HepG2 (cell line): ENCODE data around the gene RHEBL1. TPM values are rescaled to one million over a fixed set of nuclear protein-coding genes. Genes with fewer than 3 reads are reported as not detected.

Experiments
- ATM ChIP-seq: fragments of 450-650 bp; IDR thresholded peaks from 2 replicates; pipeline ENCODE4 v1.7.1; 2017; ENCODE audit warnings: mild to moderate bottlenecking, borderline replicate concordance
- CREB1 ChIP-seq, 2 experiments: fragments of 450-650 bp in 1 of 2; IDR thresholded peaks; 2 replicates each; pipeline ENCODE4 v1.6.1; 2016 to 2017; ENCODE audit warnings: control low read depth in 1 of 2, mild to moderate bottlenecking in 1 of 2, missing compliant biosample characterization in 1 of 2, missing genetic modification characterization in 1 of 2
- HDAC1 ChIP-seq: sonication (generic); formaldehyde crosslinking; IDR thresholded peaks from 2 replicates; pipeline ENCODE4 v1.5.1; 2020; ENCODE audit warnings: mild to moderate bottlenecking, missing genetic modification reagents
- HNRNPUL1 ChIP-seq: fragments of 200-400 bp; formaldehyde crosslinking; IDR thresholded peaks from 2 replicates; pipeline ENCODE4 v1.6.1; 2017; ENCODE audit warnings: low read depth, mild to moderate bottlenecking, low read length, moderate library complexity
- KAT2B ChIP-seq: fragments of 150-350 bp; IDR thresholded peaks from 2 replicates; pipeline ENCODE4 v1.6.1; 2014; ENCODE audit warnings: low read depth, low read length, borderline replicate concordance
- MAZ ChIP-seq, 2 experiments: sonication (generic) in 1 of 2; formaldehyde crosslinking in 1 of 2; IDR thresholded peaks; 2 replicates each; pipeline versions ENCODE4 v1.5.0 to v1.6.1; 2012 to 2020; ENCODE audit warnings: low read depth in 2 of 2, mild to moderate bottlenecking in 2 of 2, borderline replicate concordance in 1 of 2, improper control_type of control experiment in 1 of 2, low read length in 1 of 2, missing genetic modification reagents in 1 of 2, moderate library complexity in 1 of 2
- MBD4 ChIP-seq: IDR thresholded peaks from 2 replicates; pipeline ENCODE4 v1.6.1; 2012; ENCODE audit warnings: low read length, inconsistent platforms, borderline replicate concordance
- MBNL3 ChIP-seq: fragments of 250-450 bp; sonication (Bioruptor Pico); conservative IDR thresholded peaks from 2 replicates; pipeline ENCODE4 v1.8.0; 2022; ENCODE audit warnings: mild to moderate bottlenecking, inconsistent platforms
- MTF1 ChIP-seq: sonication (generic); formaldehyde crosslinking; IDR thresholded peaks from 2 replicates; pipeline ENCODE4 v1.5.0; 2020; ENCODE audit warnings: missing genetic modification reagents
- PHF20 ChIP-seq: sonication (generic); formaldehyde crosslinking; IDR thresholded peaks from 2 replicates; pipeline ENCODE4 v1.5.0; 2020; ENCODE audit warnings: mild to moderate bottlenecking, missing genetic modification reagents
- POLR2AphosphoS5 ChIP-seq: IDR thresholded peaks from 2 replicates; pipeline ENCODE4 v1.6.1; 2012; ENCODE audit warnings: low read depth, low read length
- PRMT3 ChIP-seq: sonication (generic); formaldehyde crosslinking; IDR thresholded peaks from 2 replicates; pipeline ENCODE4 v1.8.1; 2022; ENCODE audit warnings: low read depth, mild to moderate bottlenecking, moderate library complexity, missing genetic modification reagents, borderline replicate concordance
- RAD51 ChIP-seq: fragments of 450-650 bp; IDR thresholded peaks from 2 replicates; pipeline ENCODE4 v1.6.1; 2016; ENCODE audit warnings: borderline replicate concordance
- RFXAP ChIP-seq: sonication (generic); formaldehyde crosslinking; IDR thresholded peaks from 2 replicates; pipeline ENCODE4 v1.4.0; 2020; ENCODE audit warnings: missing genetic modification reagents, borderline replicate concordance
- SMARCC2 ChIP-seq: fragments of 450-650 bp; IDR thresholded peaks from 2 replicates; pipeline ENCODE4 v1.6.1; 2017; ENCODE audit warnings: antibody characterized with exemption, mild to moderate bottlenecking
- ZFP36 ChIP-seq: fragments of 150-350 bp; IDR thresholded peaks from 2 replicates; pipeline ENCODE4 v1.6.1; 2018; ENCODE audit warnings: borderline replicate concordance, low read length, low read depth; ENCODE audit not compliant: partially characterized antibody
- ZFP36L2 ChIP-seq: sonication (generic); formaldehyde crosslinking; IDR thresholded peaks from 2 replicates; pipeline ENCODE4 v1.4.0; 2020; ENCODE audit warnings: missing genetic modification reagents
- ZFYVE20 ChIP-seq: sonication (generic); formaldehyde crosslinking; IDR thresholded peaks from 2 replicates; pipeline ENCODE4 v1.8.0; 2023; ENCODE audit warnings: low read depth, mild to moderate bottlenecking, moderate library complexity, missing genetic modification reagents, borderline replicate concordance
- ZNF432 ChIP-seq: sonication (generic); formaldehyde crosslinking; IDR thresholded peaks from 2 replicates; pipeline ENCODE4 v1.5.0; 2020; ENCODE audit warnings: missing genetic modification reagents, mild to moderate bottlenecking, borderline replicate concordance
- ZNF614 ChIP-seq: IDR thresholded peaks from 2 replicates; pipeline ENCODE4 v1.6.1; 2018; ENCODE audit warnings: missing biosample characterization, missing genetic modification reagents, inconsistent platforms, borderline replicate concordance
- polyA plus RNA-seq, 8 experiments: library from polyadenylated mRNA; depleted of rRNA in 3 of 8; stranded (reverse) in 7 of 8; unstranded in 1 of 8; fragments of >200 nt; fragmentation: Illumina TruSeq in 4 of 8; extraction: Trizol in 4 of 8; gene quantifications; 2 replicates each; pipeline versions ENCODE4 v1.2.1 to v1.2.3, GENCODE V29; 2011 to 2016; ENCODE audit warnings: low read depth in 4 of 8, missing spikeins in 1 of 8, mixed read lengths in 1 of 8; ENCODE audit not compliant: insufficient read depth in 1 of 8
- total RNA-seq, 5 experiments: library from RNA; depleted of rRNA; stranded (reverse); fragments of >200 nt; fragmentation: Illumina TruSeq; extraction: Trizol; gene quantifications; 2 replicates each; pipeline ENCODE4 v1.2.3, GENCODE V29; 2016; ENCODE audit warnings: low read depth in 1 of 5
- TF ChIP-seq, protein P1 (sequence below): sonication (generic); formaldehyde crosslinking; IDR thresholded peaks from 2 replicates; pipeline ENCODE4 v1.9.0; 2022; ENCODE audit warnings: missing genetic modification reagents, mild to moderate bottlenecking, borderline replicate concordance
- TF ChIP-seq, protein P2 (sequence below): IDR thresholded peaks from 2 replicates; pipeline ENCODE4 v1.6.1; 2016; ENCODE audit warnings: mild to moderate bottlenecking, missing biosample characterization, missing genetic modification reagents
- TF ChIP-seq, protein P3 (sequence below): sonication (generic); formaldehyde crosslinking; IDR thresholded peaks from 2 replicates; pipeline ENCODE4 v1.5.1; 2020; ENCODE audit warnings: missing genetic modification reagents, mild to moderate bottlenecking, borderline replicate concordance
- TF ChIP-seq, protein P4 (sequence below): sonication (generic); formaldehyde crosslinking; IDR thresholded peaks from 2 replicates; pipeline ENCODE4 v1.8.0; 2023; ENCODE audit warnings: mild to moderate bottlenecking, missing genetic modification reagents

Gene RHEBL1
- total and polyA plus RNA-seq, 2 of the 13 experiments (the other 11 are each of a cell fraction or from before 2014, with no cell fraction given) = 1.4 to 2.5 TPM

DNA sequence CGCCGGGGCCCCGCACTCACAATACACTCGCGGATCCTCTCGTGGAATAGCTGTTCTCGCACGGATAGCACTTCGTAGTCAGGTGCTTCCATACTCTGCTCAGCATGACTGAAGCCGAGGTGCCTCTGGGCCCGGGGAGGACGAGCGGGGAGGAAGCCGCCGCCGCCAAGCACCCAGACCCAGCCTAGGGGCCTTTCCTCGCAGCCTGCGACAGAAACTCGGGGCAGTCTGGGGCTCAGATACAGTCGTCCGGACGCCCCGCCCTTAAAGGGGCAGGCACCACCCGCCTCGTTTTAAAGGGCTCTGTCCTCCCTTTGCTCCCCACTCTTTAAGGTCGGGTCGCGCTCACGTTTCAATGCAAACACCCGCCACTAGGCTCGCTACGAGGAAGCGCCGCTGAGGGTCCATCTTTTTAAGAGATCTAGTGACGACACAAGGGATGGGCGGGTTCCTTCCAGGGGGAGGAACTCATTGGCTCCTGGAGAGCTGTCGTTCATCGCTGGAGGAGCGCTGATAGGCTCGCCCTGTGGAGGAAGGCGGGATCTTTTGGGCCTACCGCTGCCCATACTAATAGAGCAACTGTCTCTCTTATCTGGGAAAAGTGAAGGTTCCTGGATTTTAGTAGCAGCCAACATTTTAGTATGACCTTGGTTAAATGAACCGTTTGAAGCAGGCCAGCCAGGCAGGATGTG, 40.8 kb upstream of the RHEBL1 start, which contains the start of gene LMBR1L (continued):
- TF ChIP-seq, protein P1, sequence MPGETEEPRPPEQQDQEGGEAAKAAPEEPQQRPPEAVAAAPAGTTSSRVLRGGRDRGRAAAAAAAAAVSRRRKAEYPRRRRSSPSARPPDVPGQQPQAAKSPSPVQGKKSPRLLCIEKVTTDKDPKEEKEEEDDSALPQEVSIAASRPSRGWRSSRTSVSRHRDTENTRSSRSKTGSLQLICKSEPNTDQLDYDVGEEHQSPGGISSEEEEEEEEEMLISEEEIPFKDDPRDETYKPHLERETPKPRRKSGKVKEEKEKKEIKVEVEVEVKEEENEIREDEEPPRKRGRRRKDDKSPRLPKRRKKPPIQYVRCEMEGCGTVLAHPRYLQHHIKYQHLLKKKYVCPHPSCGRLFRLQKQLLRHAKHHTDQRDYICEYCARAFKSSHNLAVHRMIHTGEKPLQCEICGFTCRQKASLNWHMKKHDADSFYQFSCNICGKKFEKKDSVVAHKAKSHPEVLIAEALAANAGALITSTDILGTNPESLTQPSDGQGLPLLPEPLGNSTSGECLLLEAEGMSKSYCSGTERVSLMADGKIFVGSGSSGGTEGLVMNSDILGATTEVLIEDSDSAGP (CRISPR knock-in tag) = peak; percentile 99
- TF ChIP-seq HNRNPUL1 (no peak), MBNL3 (CRISPR knock-in tag) (no peak), RAD51 (no peak), SMARCC2 (no peak), PRMT3 (CRISPR knock-in tag) (no peak), CREB1 (IDR thresholded peaks at IDR 0.05) (peak; percentile 89), CREB1 (CRISPR knock-in tag; IDR thresholded peaks at IDR 0.05) (peak; percentile 96), PHF20 (peak; percentile 65), RFXAP (CRISPR knock-in tag) (no peak), HDAC1 (CRISPR knock-in tag) (peak; percentile 67), ZFP36 (no peak), KAT2B (no peak), MBD4 (no peak), ATM (no peak), POLR2AphosphoS5 (peak; percentile 86), ZFP36L2 (no peak), ZNF432 (CRISPR knock-in tag) (no peak), MTF1 (CRISPR knock-in tag) (no peak), ZNF614 (CRISPR knock-in tag) (peak; percentile 20; the same call in 1 of the 2 replicates), ZFYVE20 (CRISPR knock-in tag) (no peak), MAZ (IDR thresholded peaks at IDR 0.05; ENCODE audit: borderline replicate concordance, low read depth, low read length) (no peak), MAZ (CRISPR knock-in tag; IDR thresholded peaks at IDR 0.05; ENCODE audit: low read depth) (peak; percentile 70)
- TF ChIP-seq, protein P2, sequence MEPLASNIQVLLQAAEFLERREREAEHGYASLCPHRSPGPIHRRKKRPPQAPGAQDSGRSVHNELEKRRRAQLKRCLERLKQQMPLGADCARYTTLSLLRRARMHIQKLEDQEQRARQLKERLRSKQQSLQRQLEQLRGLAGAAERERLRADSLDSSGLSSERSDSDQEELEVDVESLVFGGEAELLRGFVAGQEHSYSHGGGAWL = no peak
- TF ChIP-seq, protein P3, sequence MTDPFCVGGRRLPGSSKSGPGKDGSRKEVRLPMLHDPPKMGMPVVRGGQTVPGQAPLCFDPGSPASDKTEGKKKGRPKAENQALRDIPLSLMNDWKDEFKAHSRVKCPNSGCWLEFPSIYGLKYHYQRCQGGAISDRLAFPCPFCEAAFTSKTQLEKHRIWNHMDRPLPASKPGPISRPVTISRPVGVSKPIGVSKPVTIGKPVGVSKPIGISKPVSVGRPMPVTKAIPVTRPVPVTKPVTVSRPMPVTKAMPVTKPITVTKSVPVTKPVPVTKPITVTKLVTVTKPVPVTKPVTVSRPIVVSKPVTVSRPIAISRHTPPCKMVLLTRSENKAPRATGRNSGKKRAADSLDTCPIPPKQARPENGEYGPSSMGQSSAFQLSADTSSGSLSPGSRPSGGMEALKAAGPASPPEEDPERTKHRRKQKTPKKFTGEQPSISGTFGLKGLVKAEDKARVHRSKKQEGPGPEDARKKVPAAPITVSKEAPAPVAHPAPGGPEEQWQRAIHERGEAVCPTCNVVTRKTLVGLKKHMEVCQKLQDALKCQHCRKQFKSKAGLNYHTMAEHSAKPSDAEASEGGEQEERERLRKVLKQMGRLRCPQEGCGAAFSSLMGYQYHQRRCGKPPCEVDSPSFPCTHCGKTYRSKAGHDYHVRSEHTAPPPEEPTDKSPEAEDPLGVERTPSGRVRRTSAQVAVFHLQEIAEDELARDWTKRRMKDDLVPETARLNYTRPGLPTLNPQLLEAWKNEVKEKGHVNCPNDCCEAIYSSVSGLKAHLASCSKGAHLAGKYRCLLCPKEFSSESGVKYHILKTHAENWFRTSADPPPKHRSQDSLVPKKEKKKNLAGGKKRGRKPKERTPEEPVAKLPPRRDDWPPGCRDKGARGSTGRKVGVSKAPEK (CRISPR knock-in tag) = peak; percentile 18; the same call in 1 of the 2 replicates
- TF ChIP-seq, protein P4, sequence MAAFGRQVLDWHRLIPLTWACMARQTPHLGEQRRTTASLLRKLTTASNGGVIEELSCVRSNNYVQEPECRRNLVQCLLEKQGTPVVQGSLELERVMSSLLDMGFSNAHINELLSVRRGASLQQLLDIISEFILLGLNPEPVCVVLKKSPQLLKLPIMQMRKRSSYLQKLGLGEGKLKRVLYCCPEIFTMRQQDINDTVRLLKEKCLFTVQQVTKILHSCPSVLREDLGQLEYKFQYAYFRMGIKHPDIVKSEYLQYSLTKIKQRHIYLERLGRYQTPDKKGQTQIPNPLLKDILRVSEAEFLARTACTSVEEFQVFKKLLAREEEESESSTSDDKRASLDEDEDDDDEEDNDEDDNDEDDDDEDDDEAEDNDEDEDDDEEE (CRISPR knock-in tag) = 0 out of 2 replicates have a peak, but pooled peaks have one; percentile 73
